T-helper 2 cell treated with Interferon-gamma antibody and Interleukin-4, amounts not matched to agents 5 μg/mL and 100 μg/mL, for 36 hours (primary cell): ENCODE data around the gene EYA4.

Experiments used
- DNase-seq: peaks from one replicate; pipeline ENCODE4 v3.0.0; 2021; ENCODE audit warnings: low spot score
- H3K27ac Mint-ChIP-seq: one replicate; pipeline ENCODE4 v1.8.0; 2021; ENCODE audit warnings: mild to moderate bottlenecking, mixed read lengths
- H3K27me3 Mint-ChIP-seq: one replicate; pipeline ENCODE4 v1.8.0; 2021; ENCODE audit warnings: low read depth, mixed read lengths
- H3K36me3 Mint-ChIP-seq: one replicate; pipeline ENCODE4 v1.8.0; 2021; ENCODE audit warnings: low read depth, mixed read lengths
- H3K4me1 Mint-ChIP-seq: one replicate; pipeline ENCODE4 v1.8.0; 2021; ENCODE audit warnings: low read depth, mixed read lengths
- H3K4me3 Mint-ChIP-seq: one replicate; pipeline ENCODE4 v1.8.0; 2022; ENCODE audit warnings: mild to moderate bottlenecking, moderate library complexity, mixed read lengths
- H3K9me3 Mint-ChIP-seq: one replicate; pipeline ENCODE4 v1.8.0; 2021; ENCODE audit warnings: mixed read lengths

The EYA4 gene

GRCh38 chr6:133463790-133464189 is 222.6 kb downstream of the EYA4 start:
- Mint-ChIP-seq H3K27ac (no peak overlapping the region), H3K4me1 (no peaks in the 10 kb centered on the region), H3K9me3 (no peaks in the 10 kb centered on the region), H3K27me3 (no peaks in the 10 kb centered on the region), H3K4me3 (no peak overlapping the region), H3K36me3 (no peaks in the 10 kb centered on the region)
- no peak for DNase-seq

GRCh38 chr6:133466680-133467079 is 225.5 kb downstream of the EYA4 start:
- Mint-ChIP-seq H3K27ac (no peak overlapping the region), H3K36me3 (no peaks in the 10 kb centered on the region), H3K4me3 (no peak overlapping the region), H3K27me3 (no peaks in the 10 kb centered on the region), H3K4me1 (no peaks in the 10 kb centered on the region), H3K9me3 (no peaks in the 10 kb centered on the region)
- no peak for DNase-seq

GRCh38 chr6:133467231-133467981 is 226.2 kb downstream of the EYA4 start:
- no peaks in the 10 kb centered on the region for H3K9me3 Mint-ChIP-seq
- H3K27me3 Mint-ChIP-seq = no peaks in the 10 kb centered on the region
- no peak overlapping the region for H3K27ac Mint-ChIP-seq
- H3K36me3 Mint-ChIP-seq = no peaks in the 10 kb centered on the region
- H3K4me3 Mint-ChIP-seq = no peak overlapping the region
- no peak for DNase-seq
- H3K4me1 Mint-ChIP-seq = no peaks in the 10 kb centered on the region

- Mint-ChIP-seq H3K9me3 (no peaks in the 10 kb centered on the region), H3K27ac (no peak overlapping the region), H3K4me3 (no peak overlapping the region), H3K36me3 (no peaks in the 10 kb centered on the region), H3K27me3 (no peaks in the 10 kb centered on the region), H3K4me1 (no peaks in the 10 kb centered on the region)
- DNase-seq = no peak
Measured at GRCh38 chr6:133467982-133468380, 226.8 kb downstream of the EYA4 start.

- Mint-ChIP-seq H3K9me3 (no peaks in the 10 kb centered on the region), H3K4me1 (no peaks in the 10 kb centered on the region), H3K27ac (no peak overlapping the region), H3K4me3 (no peak overlapping the region), H3K27me3 (no peaks in the 10 kb centered on the region), H3K36me3 (no peaks in the 10 kb centered on the region)
- no peak for DNase-seq
Measured at GRCh38 chr6:133468591-133468990, 227.4 kb downstream of the EYA4 start.

- H3K4me3 Mint-ChIP-seq = no peak overlapping the region
- H3K9me3 Mint-ChIP-seq = no peaks in the 10 kb centered on the region
- H3K4me1 Mint-ChIP-seq = no peaks in the 10 kb centered on the region
- no peak overlapping the region for H3K27ac Mint-ChIP-seq
- no peaks in the 10 kb centered on the region for H3K36me3 Mint-ChIP-seq
- no peak for DNase-seq
- no peaks in the 10 kb centered on the region for H3K27me3 Mint-ChIP-seq
Measured at GRCh38 chr6:133474516-133474915, 233.4 kb downstream of the EYA4 start.

- no peaks in the 10 kb centered on the region for H3K4me1 Mint-ChIP-seq
- no peak overlapping the region for H3K4me3 Mint-ChIP-seq
- DNase-seq = no peak
- H3K9me3 Mint-ChIP-seq = no peaks in the 10 kb centered on the region
- no peaks in the 10 kb centered on the region for H3K27me3 Mint-ChIP-seq
- H3K27ac Mint-ChIP-seq = no peak overlapping the region
- H3K36me3 Mint-ChIP-seq = no peaks in the 10 kb centered on the region
Measured at GRCh38 chr6:133478673-133479072, 237.5 kb downstream of the EYA4 start.

GRCh38 chr6:133487174-133487573 is 246.0 kb downstream of the EYA4 start:
- no peaks in the 10 kb centered on the region for H3K36me3 Mint-ChIP-seq
- no peak for DNase-seq
- no peak overlapping the region for H3K4me3 Mint-ChIP-seq
- no peaks in the 10 kb centered on the region for H3K27me3 Mint-ChIP-seq
- no peaks in the 10 kb centered on the region for H3K9me3 Mint-ChIP-seq
- no peak overlapping the region for H3K27ac Mint-ChIP-seq
- no peaks in the 10 kb centered on the region for H3K4me1 Mint-ChIP-seq

GRCh38 chr6:133495205-133495903 is 254.2 kb downstream of the EYA4 start:
- no peak for DNase-seq
- H3K4me1 Mint-ChIP-seq = no peaks in the 10 kb centered on the region
- no peaks in the 10 kb centered on the region for H3K27me3 Mint-ChIP-seq
- H3K27ac Mint-ChIP-seq = no peak overlapping the region
- no peak overlapping the region for H3K4me3 Mint-ChIP-seq
- no peaks in the 10 kb centered on the region for H3K9me3 Mint-ChIP-seq
- H3K36me3 Mint-ChIP-seq = no peaks in the 10 kb centered on the region

- no peaks in the 10 kb centered on the region for H3K9me3 Mint-ChIP-seq
- DNase-seq = no peak
- H3K36me3 Mint-ChIP-seq = no peaks in the 10 kb centered on the region
- no peaks in the 10 kb centered on the region for H3K4me1 Mint-ChIP-seq
- H3K4me3 Mint-ChIP-seq = no peak overlapping the region
- no peaks in the 10 kb centered on the region for H3K27me3 Mint-ChIP-seq
- H3K27ac Mint-ChIP-seq = no peak overlapping the region
Measured at GRCh38 chr6:133499662-133500061, 258.5 kb downstream of the EYA4 start.

GRCh38 chr6:133501675-133502270 is 260.6 kb downstream of the EYA4 start:
- Mint-ChIP-seq H3K4me3 (no peak overlapping the region), H3K27me3 (no peaks in the 10 kb centered on the region), H3K36me3 (no peaks in the 10 kb centered on the region), H3K4me1 (no peaks in the 10 kb centered on the region), H3K9me3 (no peaks in the 10 kb centered on the region), H3K27ac (no peak overlapping the region)
- no peak for DNase-seq

- Mint-ChIP-seq H3K9me3 (no peaks in the 10 kb centered on the region), H3K4me1 (no peaks in the 10 kb centered on the region), H3K4me3 (no peak overlapping the region), H3K36me3 (no peaks in the 10 kb centered on the region), H3K27ac (no peak overlapping the region), H3K27me3 (peaks cover 2% of the 10 kb centered on the region)
- no peak for DNase-seq
Measured at GRCh38 chr6:133502441-133503335, 261.5 kb downstream of the EYA4 start.

GRCh38 chr6:133503336-133503729 is 262.2 kb downstream of the EYA4 start:
- no peaks in the 10 kb centered on the region for H3K9me3 Mint-ChIP-seq
- H3K27ac Mint-ChIP-seq = no peak overlapping the region
- H3K4me1 Mint-ChIP-seq = no peaks in the 10 kb centered on the region
- H3K36me3 Mint-ChIP-seq = no peaks in the 10 kb centered on the region
- H3K27me3 Mint-ChIP-seq = peaks cover 2% of the 10 kb centered on the region
- DNase-seq = no peak
- no peak overlapping the region for H3K4me3 Mint-ChIP-seq

GRCh38 chr6:133504158-133504557 is 263.0 kb downstream of the EYA4 start:
- DNase-seq = no peak
- Mint-ChIP-seq H3K4me1 (no peaks in the 10 kb centered on the region), H3K9me3 (no peaks in the 10 kb centered on the region), H3K27me3 (peaks cover 2% of the 10 kb centered on the region), H3K27ac (no peak overlapping the region), H3K36me3 (no peaks in the 10 kb centered on the region), H3K4me3 (no peak overlapping the region)
